HEK293T (cell line): ENCODE data around the gene CDKN3.

ENCODE experiments used
- BHLHE40 ChIP-seq: fragments of 450-650 bp; IDR thresholded peaks from 2 replicates; pipeline ENCODE4 v1.6.1; 2016; ENCODE audit warnings: mild to moderate bottlenecking, moderate library complexity, borderline replicate concordance
- ELF4 ChIP-seq: fragments of 450-650 bp; IDR thresholded peaks from 2 replicates; pipeline ENCODE4 v1.6.1; 2017; ENCODE audit warnings: antibody characterized with exemption
- FOXK2 ChIP-seq: fragments of 450-650 bp; IDR thresholded peaks from 2 replicates; pipeline ENCODE4 v1.6.1; 2016; ENCODE audit warnings: mild to moderate bottlenecking
- FOXM1 ChIP-seq: fragments of 450-650 bp; IDR thresholded peaks from 2 replicates; pipeline ENCODE4 v1.6.1; 2017; ENCODE audit warnings: mild to moderate bottlenecking, borderline replicate concordance
- LEF1 ChIP-seq: fragments of 450-650 bp; IDR thresholded peaks from 2 replicates; pipeline ENCODE4 v1.6.1; 2017; ENCODE audit warnings: mild to moderate bottlenecking, borderline replicate concordance
- SP1 ChIP-seq: fragments of 450-650 bp; IDR thresholded peaks from 2 replicates; pipeline ENCODE4 v1.6.1; 2017
- SUZ12 ChIP-seq: fragments of 450-650 bp; IDR thresholded peaks from 2 replicates; pipeline ENCODE4 v1.6.1; 2016; ENCODE audit warnings: mild to moderate bottlenecking

GRCh38 chr14:54369343-54369742, 27.5 kb upstream of the CDKN3 start:
- no peak for TF ChIP-seq SUZ12
- no peak for TF ChIP-seq ELF4
- no peak for TF ChIP-seq FOXK2
- no peak for TF ChIP-seq LEF1
- TF ChIP-seq FOXM1: no peak
- no peak for TF ChIP-seq SP1
- no peak for TF ChIP-seq BHLHE40
